ENCODE data around the gene VAV2.

Gene VAV2

GRCh38 chr9:133737774-133738639, 254.1 kb downstream of the VAV2 start, which contains the start of gene SARDH:
TSS of gene SARDH (minus strand) at chr9:133738352. CDS start at chr9:133734173, 4,179 bp downstream.
- TF ChIP-seq CTCF (IDR thresholded peaks at IDR 0.05; ENCODE audit: insufficient read depth, low read length, poor library complexity, severe bottlenecking) (no peak), EZH2phosphoT487 (conservative IDR thresholded peaks at IDR 0.05; ENCODE audit: low read length) (no peak)
- Histone ChIP-seq H3F3A (ENCODE audit: insufficient read depth) (no peaks in the 10 kb centered on the region), H3K27ac (ENCODE audit: low read depth, low read length) (no peak within 1 kb of the TSS), H2AFZ (ENCODE audit: low read depth, low read length, severe bottlenecking) (no peak within 1 kb of the TSS), H3K4me3 (ENCODE audit: insufficient read depth, low read length, poor library complexity, severe bottlenecking) (no peak within 1 kb of the TSS), H3K27me3 (ENCODE audit: low read length) (no peaks in the 10 kb centered on the region), H4K20me1 (ENCODE audit: low read depth, low read length) (no peaks in the 10 kb centered on the region), H3K9me2 (replicated peaks; ENCODE audit: insufficient read depth, low read length) (no peaks in the 10 kb centered on the region), H3K79me2 (ENCODE audit: insufficient read depth, low read length) (no peaks in the 10 kb centered on the region), H3K4me2 (ENCODE audit: low read depth, low read length, poor library complexity, severe bottlenecking) (peak within 1 kb of the TSS; percentile 31), H3K9me3 (ENCODE audit: insufficient read depth, low read length) (no peaks in the 10 kb centered on the region), H3K36me3 (ENCODE audit: low read length) (no peaks in the 10 kb centered on the region), H3K9ac (ENCODE audit: low read length) (no peak within 1 kb of the TSS)

- Histone ChIP-seq H2AFZ (ENCODE audit: low read depth, low read length, severe bottlenecking) (no peak overlapping the region), H3K9ac (ENCODE audit: low read length) (no peak overlapping the region), H3K4me3 (ENCODE audit: insufficient read depth, low read length, poor library complexity, severe bottlenecking) (no peak overlapping the region), H3K27ac (ENCODE audit: low read depth, low read length) (no peak overlapping the region), H4K20me1 (ENCODE audit: low read depth, low read length) (no peaks in the 10 kb centered on the region), H3K79me2 (ENCODE audit: insufficient read depth, low read length) (no peaks in the 10 kb centered on the region), H3K9me3 (ENCODE audit: insufficient read depth, low read length) (no peaks in the 10 kb centered on the region), H3K36me3 (ENCODE audit: low read length) (no peaks in the 10 kb centered on the region), H3K9me2 (replicated peaks; ENCODE audit: insufficient read depth, low read length) (no peaks in the 10 kb centered on the region), H3F3A (ENCODE audit: insufficient read depth) (no peaks in the 10 kb centered on the region), H3K4me2 (ENCODE audit: low read depth, low read length, poor library complexity, severe bottlenecking) (no peak overlapping the region), H3K27me3 (ENCODE audit: low read length) (no peaks in the 10 kb centered on the region)
- TF ChIP-seq CTCF (IDR thresholded peaks at IDR 0.05; ENCODE audit: insufficient read depth, low read length, poor library complexity, severe bottlenecking) (no peak), EZH2phosphoT487 (conservative IDR thresholded peaks at IDR 0.05; ENCODE audit: low read length) (no peak)
Observed at GRCh38 chr9:133737071-133737773, 254.9 kb downstream of the VAV2 start.

GRCh38 chr9:133735931-133736330, 256.2 kb downstream of the VAV2 start:
- Histone ChIP-seq H4K20me1 (ENCODE audit: low read depth, low read length) (no peaks in the 10 kb centered on the region), H3K27me3 (ENCODE audit: low read length) (no peaks in the 10 kb centered on the region), H2AFZ (ENCODE audit: low read depth, low read length, severe bottlenecking) (no peak overlapping the region), H3K9me3 (ENCODE audit: insufficient read depth, low read length) (no peaks in the 10 kb centered on the region), H3K9ac (ENCODE audit: low read length) (no peak overlapping the region), H3K27ac (ENCODE audit: low read depth, low read length) (no peak overlapping the region), H3K36me3 (ENCODE audit: low read length) (no peaks in the 10 kb centered on the region), H3K79me2 (ENCODE audit: insufficient read depth, low read length) (no peaks in the 10 kb centered on the region), H3K4me2 (ENCODE audit: low read depth, low read length, poor library complexity, severe bottlenecking) (no peak overlapping the region), H3F3A (ENCODE audit: insufficient read depth) (no peaks in the 10 kb centered on the region), H3K4me3 (ENCODE audit: insufficient read depth, low read length, poor library complexity, severe bottlenecking) (no peak overlapping the region), H3K9me2 (replicated peaks; ENCODE audit: insufficient read depth, low read length) (no peaks in the 10 kb centered on the region)
- no peak for TF ChIP-seq CTCF (IDR thresholded peaks at IDR 0.05; ENCODE audit: insufficient read depth, low read length, poor library complexity, severe bottlenecking)
- no peak for TF ChIP-seq EZH2phosphoT487 (conservative IDR thresholded peaks at IDR 0.05; ENCODE audit: low read length)
